Lung (tissue), 12 donors: ENCODE data around the gene FFAR3. TPM values are rescaled to one million over a fixed set of nuclear protein-coding genes. Genes with fewer than 3 reads are reported as not detected.
A peak's percentile ranks its signal among the peaks of the same experiment; 100 is the strongest.
"Not testable (repeated sequence)": the region's sequence is repeated elsewhere in the genome, so short reads cannot be mapped to it uniquely, and the experiment has no call there.

ENCODE experiments used
- ATAC-seq: fragments of 200-7000 bp; cut with Tn5 transposase; one replicate; pipeline ENCODE4 v1.9.1; 2020; ENCODE audit warnings: moderate number of reproducible peaks; ENCODE audit not compliant: insufficient read depth, low FRiP score
- DNase-seq, 3 donors: peaks; one replicate each; pipeline ENCODE4 v3.0.0-alpha.2; 2013 to 2017
- H3K27ac ChIP-seq, 2 donors: one replicate each; pipeline ENCODE4 v1.5.1; 2013; ENCODE audit warnings: mild to moderate bottlenecking in 2 of 2, moderate library complexity in 2 of 2, control low read depth in 1 of 2, inconsistent platforms in 1 of 2, low read depth in 1 of 2, low read length in 1 of 2
- H3K27me3 ChIP-seq, 3 donors: one replicate each; pipeline ENCODE4 v1.5.1; 2013; ENCODE audit warnings: low read length in 2 of 3; ENCODE audit not compliant: control insufficient read depth in 3 of 3, insufficient read depth in 3 of 3
- H3K36me3 ChIP-seq, 4 donors: one replicate each; pipeline ENCODE4 v1.5.1; 2013; ENCODE audit warnings: low read length in 4 of 4, mild to moderate bottlenecking in 1 of 4, moderate library complexity in 1 of 4; ENCODE audit not compliant: control insufficient read depth in 4 of 4, insufficient read depth in 4 of 4
- H3K4me1 ChIP-seq, 5 donors: one replicate each; pipeline ENCODE4 v1.5.1; 2013; ENCODE audit warnings: low read length in 5 of 5, mild to moderate bottlenecking in 2 of 5, moderate library complexity in 1 of 5; ENCODE audit not compliant: control insufficient read depth in 5 of 5, insufficient read depth in 5 of 5
- H3K4me3 ChIP-seq: one replicate; pipeline ENCODE4 v1.5.1; 2013; ENCODE audit warnings: mild to moderate bottlenecking, control low read depth, moderate library complexity
- H3K9ac ChIP-seq, 2 donors: one replicate each; pipeline ENCODE4 v1.5.1; 2013; ENCODE audit warnings: low read length in 2 of 2, control low read depth in 1 of 2; ENCODE audit not compliant: insufficient read depth in 1 of 2
- H3K9me3 ChIP-seq, 4 donors: one replicate each; pipeline ENCODE4 v1.5.1; 2013; ENCODE audit warnings: low read length in 3 of 4, mild to moderate bottlenecking in 1 of 4, moderate library complexity in 1 of 4; ENCODE audit not compliant: control insufficient read depth in 4 of 4, insufficient read depth in 3 of 4
- WGBS, 2 donors: extraction: QIAGEN DNeasy Blood & Tissue Kit; methylation state at CpG; one replicate each; pipeline ENCODE4 v1.1.7; 2013; 5-methylcytosine and 5-hydroxymethylcytosine counted together
- polyA plus RNA-seq, 2 donors: library from polyadenylated mRNA; stranded (reverse); fragments of 200-250 nt; gene quantifications; one replicate each; pipeline ENCODE4 v1.2.1, GENCODE V29; 2013
- total RNA-seq, 2 donors: library from RNA; depleted of rRNA in 1 of 2; stranded (reverse); fragments of >200 nt in 1 of 2; gene quantifications; one replicate each; pipeline ENCODE4 v1.2.1, GENCODE V29; 2014 to 2021
- TF ChIP-seq, protein P1 (sequence below): IDR thresholded peaks from 2 replicates; pipeline ENCODE4 v1.5.1; 2012; ENCODE audit warnings: mild to moderate bottlenecking; ENCODE audit errors: control extremely low read depth, extremely low read depth
- donor health status: control.
- donor health status: control.
- donor health status: Bipolar disorder and iron deficiency.
- donor health status: healthy.
- donor health status: DM: yes; HTN: yes; CAD: no.

The FFAR3 gene
- total and polyA plus RNA-seq, 4 donors, result 0.06 to 20.9 (median 0.40) TPM

DNA sequence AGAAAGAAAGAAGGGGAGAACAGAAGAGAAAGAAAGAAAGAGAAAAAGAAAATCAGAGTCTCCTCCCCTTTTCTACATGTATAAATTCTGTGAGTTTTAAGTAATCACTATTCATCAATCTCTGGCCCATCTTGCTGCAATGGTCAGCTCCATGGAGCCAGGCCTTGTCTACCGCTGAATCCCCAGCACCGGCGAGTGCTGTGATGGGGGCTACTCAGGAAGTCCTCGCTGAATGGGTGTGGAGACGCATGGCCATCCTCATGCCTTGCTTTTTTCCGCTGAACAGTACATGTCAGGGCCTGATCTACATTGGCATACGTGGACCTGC is 42.5 kb downstream of the FFAR3 start:
- H3K36me3 ChIP-seq, result no peaks in the 10 kb centered on the region
- WGBS, 2 donors, result 95 to 98% methylated on average over 7 of the region's 7 CpGs
- ATAC-seq (no peak), DNase-seq (no peak)
- no peak overlapping the region for H3K9ac ChIP-seq
- H3K9me3 ChIP-seq, result no peaks in the 10 kb centered on the region
- no peaks in the 10 kb centered on the region for H3K27me3 ChIP-seq
- TF ChIP-seq, protein P1, sequence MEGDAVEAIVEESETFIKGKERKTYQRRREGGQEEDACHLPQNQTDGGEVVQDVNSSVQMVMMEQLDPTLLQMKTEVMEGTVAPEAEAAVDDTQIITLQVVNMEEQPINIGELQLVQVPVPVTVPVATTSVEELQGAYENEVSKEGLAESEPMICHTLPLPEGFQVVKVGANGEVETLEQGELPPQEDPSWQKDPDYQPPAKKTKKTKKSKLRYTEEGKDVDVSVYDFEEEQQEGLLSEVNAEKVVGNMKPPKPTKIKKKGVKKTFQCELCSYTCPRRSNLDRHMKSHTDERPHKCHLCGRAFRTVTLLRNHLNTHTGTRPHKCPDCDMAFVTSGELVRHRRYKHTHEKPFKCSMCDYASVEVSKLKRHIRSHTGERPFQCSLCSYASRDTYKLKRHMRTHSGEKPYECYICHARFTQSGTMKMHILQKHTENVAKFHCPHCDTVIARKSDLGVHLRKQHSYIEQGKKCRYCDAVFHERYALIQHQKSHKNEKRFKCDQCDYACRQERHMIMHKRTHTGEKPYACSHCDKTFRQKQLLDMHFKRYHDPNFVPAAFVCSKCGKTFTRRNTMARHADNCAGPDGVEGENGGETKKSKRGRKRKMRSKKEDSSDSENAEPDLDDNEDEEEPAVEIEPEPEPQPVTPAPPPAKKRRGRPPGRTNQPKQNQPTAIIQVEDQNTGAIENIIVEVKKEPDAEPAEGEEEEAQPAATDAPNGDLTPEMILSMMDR, result no peak
- no peak overlapping the region for H3K27ac ChIP-seq
- H3K4me3 ChIP-seq, result no peak overlapping the region
- H3K4me1 ChIP-seq, result peaks cover 0 to 3% (median 3%) of the 10 kb centered on the region in 5 donors

DNA sequence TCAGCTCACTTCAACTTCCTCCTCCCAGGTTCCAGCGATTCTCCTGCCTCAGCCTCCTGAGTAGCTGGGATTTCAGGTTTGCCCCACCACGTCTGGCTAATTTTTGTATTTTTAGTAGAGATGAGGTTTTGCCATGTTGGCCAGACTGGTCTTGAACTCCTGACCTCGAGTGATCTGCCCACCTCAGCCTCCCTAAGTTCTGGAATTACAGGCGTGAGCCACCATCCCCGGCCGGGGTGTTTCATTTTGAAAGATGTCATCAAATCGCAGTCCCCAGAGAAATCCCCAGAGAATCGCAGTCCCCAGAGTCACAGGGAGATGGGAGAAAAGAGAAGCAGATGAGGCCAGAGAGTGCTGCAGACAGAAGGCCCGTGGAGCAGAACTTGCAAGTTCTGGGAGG is 43.2 kb downstream of the FFAR3 start:
- 88 to 92% methylated on average over 9 of the region's 9 CpGs for WGBS, 2 donors
- ATAC-seq, result not testable (repeated sequence)

DNA sequence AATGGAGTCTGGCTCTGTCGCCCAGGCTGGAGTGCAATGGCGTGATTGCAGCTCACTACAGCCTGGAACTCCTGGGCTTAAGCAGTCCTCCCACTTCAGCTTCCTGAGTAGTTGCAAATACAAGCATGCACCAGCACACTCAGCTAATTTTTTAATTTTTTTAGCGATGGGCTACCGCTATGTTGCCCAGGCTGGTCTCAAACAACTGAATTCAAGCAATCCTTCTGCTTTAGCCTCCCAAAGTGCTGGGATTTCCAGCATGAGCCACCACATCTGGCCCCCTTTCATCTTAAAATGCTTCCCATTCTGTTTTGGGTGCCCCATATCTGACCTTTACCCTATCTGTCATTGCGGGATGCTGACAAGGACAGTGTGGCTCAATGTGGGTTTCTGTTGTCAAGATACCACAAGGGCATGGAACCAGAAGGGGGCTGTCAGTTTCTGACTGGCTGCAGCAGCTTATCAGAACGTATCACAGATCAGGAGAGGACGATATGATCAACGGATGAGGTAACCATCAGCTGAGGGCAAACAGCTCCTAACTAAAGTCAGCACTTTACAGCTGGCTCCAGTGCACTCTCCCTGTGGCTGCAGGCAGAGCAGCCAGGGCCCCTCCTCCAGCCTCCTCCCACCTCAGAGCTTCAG is 45.0 kb downstream of the FFAR3 start:
- Histone ChIP-seq H3K9ac (no peak overlapping the region), H3K27ac (no peak overlapping the region), H3K36me3 (no peaks in the 10 kb centered on the region), H3K27me3 (no peaks in the 10 kb centered on the region), H3K9me3 (no peaks in the 10 kb centered on the region), H3K4me3 (no peak overlapping the region), H3K4me1 (peaks cover 0 to 3% (median 0%) of the 10 kb centered on the region in 5 donors)
- ATAC-seq (no peak), DNase-seq (no peak)
- TF ChIP-seq, protein P1, result no peak
- WGBS, 2 donors, result 75 to 81% methylated on average over 8 of the region's 8 CpGs

More for the DNA sequence above, 43.2 kb downstream of the FFAR3 start:
- H3K4me3 ChIP-seq, H3K9ac ChIP-seq, H3K4me1 ChIP-seq, H3K9me3 ChIP-seq, H3K27me3 ChIP-seq, DNase-seq, H3K36me3 ChIP-seq, H3K27ac ChIP-seq: not testable (repeated sequence)

DNA sequence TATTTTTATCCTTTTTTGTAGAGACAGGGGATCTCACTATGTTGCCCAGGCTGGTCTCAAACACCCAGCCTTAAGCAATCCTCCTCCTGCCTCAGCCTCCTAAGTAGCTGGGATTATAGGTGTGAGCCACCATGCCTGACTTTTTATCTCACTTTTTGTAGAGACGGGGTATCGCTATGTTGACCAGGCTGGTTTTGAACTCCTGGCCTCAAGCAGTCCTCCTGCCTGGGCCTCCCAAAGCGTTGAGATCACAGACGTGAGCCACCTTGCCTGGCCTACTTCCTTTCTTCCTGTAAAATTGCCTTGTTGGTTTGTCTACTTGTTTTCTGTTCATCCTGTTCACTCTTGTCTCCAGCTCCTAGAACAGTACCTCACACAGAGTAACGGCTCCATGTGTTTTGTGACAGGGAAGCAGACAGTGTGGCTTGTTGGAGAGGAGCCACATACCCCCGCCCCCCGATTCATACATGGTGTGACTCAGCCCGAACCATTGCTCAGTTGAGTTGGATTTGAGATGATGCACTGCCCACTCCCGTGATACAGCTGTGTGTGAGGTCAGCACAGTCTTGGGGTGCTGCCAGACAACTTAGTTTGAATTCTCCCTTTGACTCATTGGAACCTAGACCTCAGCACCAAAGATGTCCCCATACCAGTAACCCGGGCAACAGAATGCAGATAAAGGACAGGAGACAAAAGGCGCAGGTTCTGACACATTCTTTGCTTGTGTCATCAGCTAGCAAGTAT is 46.8 kb downstream of the FFAR3 start:
- no peak overlapping the region for H3K4me3 ChIP-seq
- WGBS, 2 donors, result 73 to 76% methylated on average over 11 of the region's 11 CpGs
- peaks cover 0 to 3% (median 0%) of the 10 kb centered on the region in 5 donors for H3K4me1 ChIP-seq
- H3K27ac ChIP-seq, result no peak overlapping the region
- H3K27me3 ChIP-seq, result no peaks in the 10 kb centered on the region
- DNase-seq (peak; percentile 50 to 63 (median 56)), ATAC-seq (no peak)
- H3K9me3 ChIP-seq, result no peaks in the 10 kb centered on the region
- no peak overlapping the region for H3K9ac ChIP-seq
- TF ChIP-seq, protein P1, result no peak
- no peaks in the 10 kb centered on the region for H3K36me3 ChIP-seq
